ENCODE measurements around the gene SET. TPM values are rescaled to one million over a fixed set of nuclear protein-coding genes. Genes with fewer than 3 reads are reported as not detected.

SET gene
- total RNA-seq, 1 donor from 2014 or later = 331 TPM

- TF ChIP-seq CTCF (conservative IDR thresholded peaks at IDR 0.05; ENCODE audit: low read depth, low read length) = no peak
- DNase-seq (ENCODE audit: low read depth) = no peak
- no peak overlapping the region for H3K4me3 ChIP-seq (ENCODE audit: low read depth, low read length)
These were observed 17.0 kb downstream of the SET start for GRCh38 chr9:128706045-128706444.

- no peak for DNase-seq (ENCODE audit: low read depth)
- no peak overlapping the region for H3K4me3 ChIP-seq (ENCODE audit: low read depth, low read length)
- TF ChIP-seq CTCF (conservative IDR thresholded peaks at IDR 0.05; ENCODE audit: low read depth, low read length) = no peak
These were observed 17.8 kb downstream of the SET start for GRCh38 chr9:128706671-128707381.

GRCh38 chr9:128707446-128707845 is 18.4 kb downstream of the SET start:
- no peak overlapping the region for H3K4me3 ChIP-seq (ENCODE audit: low read depth, low read length)
- TF ChIP-seq CTCF (conservative IDR thresholded peaks at IDR 0.05; ENCODE audit: low read depth, low read length) = no peak
- DNase-seq (ENCODE audit: low read depth) = no peak

GRCh38 chr9:128712451-128713410 is 23.7 kb downstream of the SET start:
- no peak overlapping the region for H3K4me3 ChIP-seq (ENCODE audit: low read depth, low read length)
- no peak for TF ChIP-seq CTCF (conservative IDR thresholded peaks at IDR 0.05; ENCODE audit: low read depth, low read length)
- DNase-seq (ENCODE audit: low read depth) = no peak

GRCh38 chr9:128713411-128713780 is 24.4 kb downstream of the SET start:
- no peak for DNase-seq (ENCODE audit: low read depth)
- TF ChIP-seq CTCF (conservative IDR thresholded peaks at IDR 0.05; ENCODE audit: low read depth, low read length) = no peak
- H3K4me3 ChIP-seq (ENCODE audit: low read depth, low read length) = no peak overlapping the region

GRCh38 chr9:128713941-128714573 is 25.0 kb downstream of the SET start:
- no peak for TF ChIP-seq CTCF (conservative IDR thresholded peaks at IDR 0.05; ENCODE audit: low read depth, low read length)
- DNase-seq (ENCODE audit: low read depth) = no peak
- H3K4me3 ChIP-seq (ENCODE audit: low read depth, low read length) = no peak overlapping the region
